Measurements from ENCODE around the gene MARK1. TPM values are rescaled to one million over a fixed set of nuclear protein-coding genes. Genes with fewer than 3 reads are reported as not detected.

The MARK1 gene
- total and polyA plus RNA-seq, 4 donors, result 1.3 to 6.5 (median 3.1) TPM

DNA sequence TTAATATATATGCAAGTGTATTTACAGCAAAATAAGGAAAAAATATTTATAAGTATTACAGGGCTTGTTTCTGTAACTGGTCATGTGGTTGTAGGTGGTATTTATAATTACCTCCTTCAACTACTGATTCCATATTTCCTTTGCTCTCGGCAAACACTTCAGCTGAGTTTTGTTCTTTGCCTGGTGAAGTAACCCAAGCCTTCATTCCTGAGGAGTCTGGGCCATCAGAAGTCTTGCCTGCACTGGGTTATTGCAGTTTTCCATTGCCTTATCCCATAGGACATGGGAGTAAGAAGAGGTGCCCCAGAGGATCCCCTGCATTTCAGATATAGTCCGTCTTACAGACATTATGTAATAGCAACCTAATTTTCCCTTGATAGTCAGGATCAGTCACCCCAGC is 23.8 kb downstream of the MARK1 start:
- no peak overlapping the region for H3K9ac ChIP-seq (ENCODE audit: insufficient read depth in 1 of 2, low read length in 2 of 2)
- H3K27me3 ChIP-seq (ENCODE audit: control insufficient read depth in 3 of 3, insufficient read depth in 3 of 3, low read length in 2 of 3), result no peaks in the 10 kb centered on the region
- ATAC-seq (ENCODE audit: insufficient read depth, low FRiP score) (no peak), DNase-seq (no peak)
- TF ChIP-seq, protein P1, sequence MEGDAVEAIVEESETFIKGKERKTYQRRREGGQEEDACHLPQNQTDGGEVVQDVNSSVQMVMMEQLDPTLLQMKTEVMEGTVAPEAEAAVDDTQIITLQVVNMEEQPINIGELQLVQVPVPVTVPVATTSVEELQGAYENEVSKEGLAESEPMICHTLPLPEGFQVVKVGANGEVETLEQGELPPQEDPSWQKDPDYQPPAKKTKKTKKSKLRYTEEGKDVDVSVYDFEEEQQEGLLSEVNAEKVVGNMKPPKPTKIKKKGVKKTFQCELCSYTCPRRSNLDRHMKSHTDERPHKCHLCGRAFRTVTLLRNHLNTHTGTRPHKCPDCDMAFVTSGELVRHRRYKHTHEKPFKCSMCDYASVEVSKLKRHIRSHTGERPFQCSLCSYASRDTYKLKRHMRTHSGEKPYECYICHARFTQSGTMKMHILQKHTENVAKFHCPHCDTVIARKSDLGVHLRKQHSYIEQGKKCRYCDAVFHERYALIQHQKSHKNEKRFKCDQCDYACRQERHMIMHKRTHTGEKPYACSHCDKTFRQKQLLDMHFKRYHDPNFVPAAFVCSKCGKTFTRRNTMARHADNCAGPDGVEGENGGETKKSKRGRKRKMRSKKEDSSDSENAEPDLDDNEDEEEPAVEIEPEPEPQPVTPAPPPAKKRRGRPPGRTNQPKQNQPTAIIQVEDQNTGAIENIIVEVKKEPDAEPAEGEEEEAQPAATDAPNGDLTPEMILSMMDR (IDR thresholded peaks at IDR 0.05; ENCODE audit: control extremely low read depth, extremely low read depth), result no peak
- no peaks in the 10 kb centered on the region for H3K36me3 ChIP-seq (ENCODE audit: control insufficient read depth in 4 of 4, insufficient read depth in 4 of 4, low read length in 4 of 4)
- H3K4me1 ChIP-seq (ENCODE audit: control insufficient read depth in 5 of 5, insufficient read depth in 5 of 5, low read length in 5 of 5), result peaks cover 0 to 14% (median 0%) of the 10 kb centered on the region in 5 donors
- no peaks in the 10 kb centered on the region for H3K9me3 ChIP-seq (ENCODE audit: control insufficient read depth in 4 of 4, insufficient read depth in 3 of 4, low read length in 3 of 4)
- 80 to 93% methylated on average over 2 of the region's 2 CpGs for WGBS, 2 donors
- H3K4me3 ChIP-seq, result no peak overlapping the region
- no peak overlapping the region for H3K27ac ChIP-seq (ENCODE audit: low read depth in 1 of 2, low read length in 1 of 2)

DNA sequence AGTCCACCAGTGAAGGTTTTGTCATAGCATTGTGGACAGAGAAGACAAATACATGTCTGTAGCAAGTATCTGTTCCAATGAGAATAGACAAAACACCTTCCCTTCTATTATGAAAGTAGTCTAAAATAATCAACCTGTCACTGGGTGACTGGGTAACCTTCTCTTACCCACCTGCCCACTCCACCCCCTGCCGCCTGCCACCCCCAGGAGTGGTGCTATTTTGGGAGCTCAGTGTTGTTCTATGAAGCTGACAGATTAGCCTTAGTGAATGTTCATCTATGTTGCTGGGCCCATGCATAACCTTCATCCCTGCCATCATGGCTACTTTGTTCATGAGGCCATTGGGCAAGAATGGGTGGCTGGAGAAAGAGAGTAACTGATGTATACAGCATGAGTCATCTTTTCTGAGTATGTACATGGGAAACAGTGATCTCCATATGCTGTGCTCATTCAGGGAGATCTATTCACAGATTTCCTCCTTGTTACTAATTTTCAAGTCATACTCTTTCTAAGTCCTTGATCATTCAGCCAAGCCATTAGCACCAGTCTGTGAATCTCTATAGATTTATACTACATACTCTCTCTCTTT is 24.8 kb downstream of the MARK1 start:
- 91 to 92% methylated on average over 1 of the region's 1 CpG for WGBS, 2 donors
- Histone ChIP-seq H3K36me3 (ENCODE audit: control insufficient read depth in 4 of 4, insufficient read depth in 4 of 4, low read length in 4 of 4) (no peaks in the 10 kb centered on the region), H3K27me3 (ENCODE audit: control insufficient read depth in 3 of 3, insufficient read depth in 3 of 3, low read length in 2 of 3) (no peaks in the 10 kb centered on the region), H3K9ac (ENCODE audit: insufficient read depth in 1 of 2, low read length in 2 of 2) (no peak overlapping the region), H3K4me3 (no peak overlapping the region), H3K9me3 (ENCODE audit: control insufficient read depth in 4 of 4, insufficient read depth in 3 of 4, low read length in 3 of 4) (no peaks in the 10 kb centered on the region), H3K27ac (ENCODE audit: low read depth in 1 of 2, low read length in 1 of 2) (no peak overlapping the region), H3K4me1 (ENCODE audit: control insufficient read depth in 5 of 5, insufficient read depth in 5 of 5, low read length in 5 of 5) (peaks cover 0 to 14% (median 0%) of the 10 kb centered on the region in 5 donors)
- TF ChIP-seq, protein P1 (IDR thresholded peaks at IDR 0.05; ENCODE audit: control extremely low read depth, extremely low read depth), result no peak
- ATAC-seq (ENCODE audit: insufficient read depth, low FRiP score) (no peak), DNase-seq (no peak)

DNA sequence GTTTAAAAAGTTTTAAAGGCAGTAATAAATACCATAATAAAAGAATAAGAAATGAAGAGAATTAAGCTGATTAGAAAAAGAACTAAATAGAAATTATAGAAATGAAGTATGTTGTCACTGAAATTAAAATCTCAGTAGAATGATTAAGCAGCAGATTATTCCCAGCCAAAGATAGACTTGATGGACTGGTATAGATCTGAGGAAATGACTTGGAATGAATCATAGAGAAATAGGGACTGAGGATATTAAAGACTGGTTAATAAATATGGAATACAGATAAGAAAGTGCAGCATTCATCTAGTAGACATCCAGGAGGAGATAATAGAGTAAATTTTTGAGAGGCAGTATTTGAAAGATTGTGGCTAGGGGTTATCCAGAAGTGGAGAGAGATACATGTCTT is 28.7 kb downstream of the MARK1 start:
- no peak overlapping the region for H3K9ac ChIP-seq (ENCODE audit: insufficient read depth in 1 of 2, low read length in 2 of 2)
- no peaks in the 10 kb centered on the region for H3K36me3 ChIP-seq (ENCODE audit: control insufficient read depth in 4 of 4, insufficient read depth in 4 of 4, low read length in 4 of 4)
- TF ChIP-seq, protein P1 (IDR thresholded peaks at IDR 0.05; ENCODE audit: control extremely low read depth, extremely low read depth), result no peak
- H3K27ac ChIP-seq (ENCODE audit: low read depth in 1 of 2, low read length in 1 of 2), result no peak overlapping the region
- peaks cover 0 to 19% (median 0%) of the 10 kb centered on the region in 5 donors for H3K4me1 ChIP-seq (ENCODE audit: control insufficient read depth in 5 of 5, insufficient read depth in 5 of 5, low read length in 5 of 5)
- no peaks in the 10 kb centered on the region for H3K9me3 ChIP-seq (ENCODE audit: control insufficient read depth in 4 of 4, insufficient read depth in 3 of 4, low read length in 3 of 4)
- no peak for DNase-seq
- no peak for ATAC-seq (ENCODE audit: insufficient read depth, low FRiP score)
- H3K4me3 ChIP-seq, result no peak overlapping the region
- no peaks in the 10 kb centered on the region for H3K27me3 ChIP-seq (ENCODE audit: control insufficient read depth in 3 of 3, insufficient read depth in 3 of 3, low read length in 2 of 3)

DNA sequence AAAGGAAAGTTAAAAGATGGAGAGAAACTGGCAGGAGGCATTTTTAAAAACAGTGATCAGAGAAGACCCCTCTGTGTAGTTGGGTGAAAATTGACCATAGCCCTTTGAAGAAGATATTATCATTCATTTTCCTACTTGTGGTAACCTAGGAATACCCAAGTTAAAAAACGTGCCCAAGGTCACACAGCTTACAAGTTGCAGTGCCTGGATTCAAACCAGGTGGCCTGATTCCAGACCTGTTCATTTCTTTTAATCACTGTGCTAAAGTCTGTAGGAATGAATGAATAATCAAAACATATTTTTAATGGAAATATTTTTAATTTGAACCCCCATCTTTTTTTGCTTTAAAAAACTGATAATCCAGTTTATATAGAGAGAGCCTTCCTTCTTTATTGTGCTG is 35.6 kb downstream of the MARK1 start:
- no peak overlapping the region for H3K9ac ChIP-seq (ENCODE audit: insufficient read depth in 1 of 2, low read length in 2 of 2)
- 40 to 61% methylated on average over 1 of the region's 1 CpG for WGBS, 2 donors
- H3K36me3 ChIP-seq (ENCODE audit: control insufficient read depth in 4 of 4, insufficient read depth in 4 of 4, low read length in 4 of 4), result no peaks in the 10 kb centered on the region
- H3K27me3 ChIP-seq (ENCODE audit: control insufficient read depth in 3 of 3, insufficient read depth in 3 of 3, low read length in 2 of 3), result no peaks in the 10 kb centered on the region
- no peak for DNase-seq
- no peaks in the 10 kb centered on the region for H3K9me3 ChIP-seq (ENCODE audit: control insufficient read depth in 4 of 4, insufficient read depth in 3 of 4, low read length in 3 of 4)
- peaks cover 0 to 21% (median 0%) of the 10 kb centered on the region in 5 donors for H3K4me1 ChIP-seq (ENCODE audit: control insufficient read depth in 5 of 5, insufficient read depth in 5 of 5, low read length in 5 of 5)
- H3K27ac ChIP-seq (ENCODE audit: low read depth in 1 of 2, low read length in 1 of 2), result no peak overlapping the region
- TF ChIP-seq, protein P1 (IDR thresholded peaks at IDR 0.05; ENCODE audit: control extremely low read depth, extremely low read depth), result no peak
- no peak overlapping the region for H3K4me3 ChIP-seq
- ATAC-seq (ENCODE audit: insufficient read depth, low FRiP score), result no peak

Data from lung (tissue), 12 donors.